Activated CD4-positive, alpha-beta T cell treated with anti-CD3 and anti-CD28 coated beads, Interleukin-2, amount 50 U/mL, for 24 hours (primary cell): Measurements from ENCODE around the gene LTA.

Source experiments
- DNase-seq, 2 donors: peaks; one replicate each; pipeline ENCODE4 v3.0.0-alpha.2; 2020; ENCODE audit warnings: low read depth in 1 of 2, low spot score in 1 of 2

LTA gene

GRCh38 chr6:31622684-31623091 lies 50.6 kb downstream of the LTA start:
- no peak for DNase-seq
